Heart left ventricle (tissue), 16 donors: Measurements from ENCODE around the gene TRPM1. TPM values are rescaled to one million over a fixed set of nuclear protein-coding genes. Genes with fewer than 3 reads are reported as not detected.

Experiments
- ATAC-seq, 4 donors: fragments of 200-7000 bp; cut with Tn5 transposase; one replicate each; pipeline ENCODE4 v1.9.1; 2020 to 2022; ENCODE audit warnings: moderate library complexity in 4 of 4, mild to moderate bottlenecking in 3 of 4, moderate number of reproducible peaks in 1 of 4
- DNase-seq, 5 donors: peaks; one replicate each; pipeline ENCODE4 v3.0.0-alpha.2; 2020
- H3K27ac ChIP-seq, 12 donors: fragments of 200-600 bp; sonication (generic) in 4 of 12; one replicate each; pipeline versions ENCODE4 v1.5.0 to v1.8.0; 2016 to 2022; ENCODE audit warnings: mild to moderate bottlenecking in 2 of 12
- H3K27me3 ChIP-seq, 9 donors: fragments of 200-600 bp; sonication (generic) in 2 of 9; one replicate each; pipeline versions ENCODE4 v1.5.1 to v1.8.0; 2016 to 2022; ENCODE audit warnings: mild to moderate bottlenecking in 3 of 9
- H3K36me3 ChIP-seq, 9 donors: fragments of 200-600 bp; sonication (generic) in 2 of 9; one replicate each; pipeline versions ENCODE4 v1.5.0 to v1.8.0; 2018 to 2022; ENCODE audit warnings: mild to moderate bottlenecking in 2 of 9
- H3K4me1 ChIP-seq, 12 donors: fragments of 200-600 bp; sonication (generic) in 4 of 12; one replicate each; pipeline versions ENCODE4 v1.5.0 to v1.8.0; 2016 to 2022; ENCODE audit warnings: mild to moderate bottlenecking in 3 of 12
- H3K4me3 ChIP-seq, 12 donors: fragments of 200-600 bp; sonication (generic) in 4 of 12; one replicate each; pipeline versions ENCODE4 v1.5.0 to v1.8.0; 2017 to 2022; ENCODE audit warnings: mild to moderate bottlenecking in 9 of 12, moderate library complexity in 4 of 12
- H3K9me3 ChIP-seq, 12 donors: fragments of 200-600 bp; sonication (generic) in 4 of 12; one replicate each; pipeline versions ENCODE4 v1.5.0 to v1.8.0; 2016 to 2022; ENCODE audit warnings: mild to moderate bottlenecking in 1 of 12
- CTCF ChIP-seq, 12 donors: fragments of 200-600 bp; sonication (generic) in 4 of 12; IDR thresholded peaks; one replicate each; pipeline versions ENCODE4 v1.5.0 to v1.8.0; 2018 to 2022; ENCODE audit warnings: antibody characterized with exemption in 12 of 12, mild to moderate bottlenecking in 5 of 12
- POLR2A ChIP-seq, 2 donors: fragments of 450-650 bp; IDR thresholded peaks; one replicate each; pipeline ENCODE4 v1.6.1; 2017; ENCODE audit warnings: antibody characterized with exemption in 2 of 2, mild to moderate bottlenecking in 2 of 2, moderate library complexity in 2 of 2
- WGBS, 4 donors: extraction: QIAGEN DNeasy Blood & Tissue Kit in 2 of 4; methylation state at CpG; one replicate each; pipeline versions ENCODE4 v1.1.5 to v1.1.7; 2013 to 2018; 5-methylcytosine and 5-hydroxymethylcytosine counted together
- intact Hi-C, 10 donors: fragments of 100-400 bp; cut with DNase I; formaldehyde crosslinking; loops; one replicate each; pipeline versions ENCODE4 v1.11.1 to v1.14.2; 2022
- long read RNA-seq, 3 donors: library from polyadenylated mRNA; unstranded; transcript quantifications; one replicate each; pipeline ENCODE4 v2.0.0, GENCODE V29; 2020 to 2021
- polyA plus RNA-seq, 2 donors: library from polyadenylated mRNA; stranded (reverse); fragments of 200-250 nt; gene quantifications; one replicate each; pipeline ENCODE4 v1.2.3, GENCODE V29; 2013
- total RNA-seq, 9 donors: library from RNA; depleted of rRNA in 2 of 9; stranded (reverse); fragments of >200 nt in 2 of 9; fragmentation: NEBNext Ultra II Directional in 3 of 9; extraction: Animal tissue kit (Norgen Biotek cat#: 25700) in 3 of 9; gene quantifications; one replicate each; pipeline versions ENCODE4 v1.1.0 to v1.2.4, GENCODE V29; 2016 to 2023
- donor health status: ischemic (EF 13 %, LVEDD 7.1; RV severe dilation, severe dysfunction).
- donor health status: healthy with polysubstance abuse.
- donor health status: DM: no; HTN: yes; CAD: no.
- donor health status: DM: no; HTN: no; CAD: no.
- donor health status: ischemic (EF 25% LVEDD 6.9; RV normal size, moderate dysfunction).
- donor health status: ischemic (EF 25% LVEDD 5.7; RV mildly dilated, moderate dysfunction).
- donor health status: healthy.
- donor health status: DM: yes; HTN: yes; CAD: no.
- donor health status: ischemic (EF 35%, LVEDD 5.7; RV mildly dilated, moderate dysfunction).
- donor health status: nonischemic (EF 11% LVEDD 7.7; RV severe dilation, severe dysfunction).
- donor health status: DM: yes; HTN: yes; CAD: no.
- donor health status: PGD.
- donor health status: ischemic (EF 29% LVEDD 5.4; RV normal size, mild dysfunction).
- donor health status: nonischemic (EF 23%, LVEDD 6.1; RV moderate dilation, normal function).

The TRPM1 gene
- total RNA-seq: not detected
- under 1 TPM in 1 of 2 donors, not detected in 1; 0.25 TPM for polyA plus RNA-seq
- long read RNA-seq, donor 1: 0 reads
- long read RNA-seq, donor 2: 0 reads
- long read RNA-seq, donor 3: 0 reads

GRCh38 chr15:31101262-31102038 is at the start of gene TRPM1:
Gene TRPM1 (minus strand): TSS chr15:31101725. CDS start chr15:31081355, 20,370 bp downstream.
- DNase-seq (no peak), ATAC-seq (no peak)
- TF ChIP-seq POLR2A (IDR thresholded peaks at IDR 0.05) (no peak), CTCF (IDR thresholded peaks at IDR 0.05) (no peak)
- H3K27me3 ChIP-seq: peaks cover 0 to 4% (median 0%) of the 10 kb centered on the region in 9 donors
- H3K27ac ChIP-seq: no peak within 1 kb of the TSS
- no peak within 1 kb of the TSS for H3K4me3 ChIP-seq
- no peaks in the 10 kb centered on the region for H3K36me3 ChIP-seq
- intact Hi-C loops: no loop called here
- H3K9me3 ChIP-seq: no peaks in the 10 kb centered on the region
- 94 to 95% (median 94%) methylated on average over 5 of the region's 5 CpGs for WGBS, 4 donors
- H3K4me1 ChIP-seq: peaks cover 0 to 7% (median 0%) of the 10 kb centered on the region in 12 donors

GRCh38 chr15:31150732-31151231 is 49.3 kb upstream of the TRPM1 start:
- Histone ChIP-seq H3K27ac (no peak overlapping the region), H3K4me3 (no peak overlapping the region), H3K36me3 (no peaks in the 10 kb centered on the region), H3K27me3 (peaks cover 0 to 10% (median 0%) of the 10 kb centered on the region in 9 donors), H3K9me3 (no peaks in the 10 kb centered on the region), H3K4me1 (no peaks in the 10 kb centered on the region)
- WGBS, 4 donors: 78 to 81% (median 79%) methylated on average over 8 to 9 of the region's 9 CpGs
- no peak for ATAC-seq
- intact Hi-C loops: no loop called here
- TF ChIP-seq CTCF (IDR thresholded peaks at IDR 0.05) (no peak), POLR2A (IDR thresholded peaks at IDR 0.05) (no peak)
- DNase-seq: no peak

GRCh38 chr15:31149987-31150386 is 48.5 kb upstream of the TRPM1 start:
- Histone ChIP-seq H3K4me1 (no peaks in the 10 kb centered on the region), H3K27ac (no peak overlapping the region), H3K9me3 (no peaks in the 10 kb centered on the region), H3K36me3 (no peaks in the 10 kb centered on the region), H3K4me3 (no peak overlapping the region), H3K27me3 (peaks cover 0 to 10% (median 0%) of the 10 kb centered on the region in 9 donors)
- TF ChIP-seq CTCF (IDR thresholded peaks at IDR 0.05): no peak
- TF ChIP-seq POLR2A (IDR thresholded peaks at IDR 0.05): no peak
- ATAC-seq (no peak), DNase-seq (no peak)
- intact Hi-C loops: loop anchor here in 1 of 10 donors (10.0 kb wide), 1 partner anchor 45 kb away; no protein-coding TSS in a partner anchor
- 90 to 94% (median 92%) methylated on average over 4 of the region's 4 CpGs for WGBS, 4 donors

- TF ChIP-seq CTCF (IDR thresholded peaks at IDR 0.05) (no peak), POLR2A (IDR thresholded peaks at IDR 0.05) (no peak)
- ATAC-seq: no peak
- Histone ChIP-seq H3K9me3 (no peaks in the 10 kb centered on the region), H3K36me3 (no peaks in the 10 kb centered on the region), H3K27ac (no peak overlapping the region), H3K4me1 (no peaks in the 10 kb centered on the region), H3K27me3 (peaks cover 0 to 10% (median 0%) of the 10 kb centered on the region in 9 donors), H3K4me3 (no peak overlapping the region)
- no peak for DNase-seq
- intact Hi-C loops: loop anchor here in 1 of 10 donors (10.0 kb wide), 1 partner anchor 46 kb away; no protein-coding TSS in a partner anchor
- WGBS, 4 donors: 44 to 57% (median 50%) methylated on average over 6 of the region's 6 CpGs
Measured at GRCh38 chr15:31149088-31149505, 47.6 kb upstream of the TRPM1 start.
